ENCODE data around the gene MAPKAP1.
A peak's percentile ranks its signal among the peaks of the same experiment; 100 is the strongest.

MAPKAP1 gene

GRCh38 chr9:125522328-125522725 is 184.7 kb downstream of the MAPKAP1 start:
- TF ChIP-seq CTCF (IDR thresholded peaks at IDR 0.05; ENCODE audit: insufficient read depth, low read depth, low read length, missing control alignments): no peak
- no peak overlapping the region for H3K4me3 ChIP-seq (ENCODE audit: low read length)
- peak; percentile 71 for DNase-seq (ENCODE audit: low read depth)

- H3K4me3 ChIP-seq (ENCODE audit: low read length): no peak overlapping the region
- peak; percentile 94 for DNase-seq (ENCODE audit: low read depth)
- no peak for TF ChIP-seq CTCF (IDR thresholded peaks at IDR 0.05; ENCODE audit: insufficient read depth, low read depth, low read length, missing control alignments)
These were observed 185.3 kb downstream of the MAPKAP1 start for GRCh38 chr9:125521462-125522327.

DNA sequence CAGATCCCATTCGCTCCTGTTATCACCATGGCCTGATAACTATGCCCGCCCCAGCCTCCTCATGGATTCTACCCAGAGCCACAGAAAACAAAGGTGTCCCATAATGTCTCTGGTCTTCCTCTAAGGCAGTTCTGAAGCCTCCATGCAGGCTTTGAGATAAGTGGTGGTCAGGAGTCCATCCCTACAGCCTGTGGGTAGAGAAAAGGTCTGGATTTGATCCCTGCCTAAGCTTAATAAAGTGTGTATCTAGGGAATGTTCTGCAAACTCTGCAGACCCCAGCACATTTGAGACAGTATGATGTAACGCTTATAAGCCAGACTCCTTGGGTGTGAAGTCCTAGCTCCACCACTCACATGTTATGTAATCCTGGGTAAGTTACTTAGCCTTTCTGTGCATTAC is 187.3 kb downstream of the MAPKAP1 start:
- no peak overlapping the region for H3K4me3 ChIP-seq (ENCODE audit: low read length)
- no peak for DNase-seq (ENCODE audit: low read depth)
- TF ChIP-seq CTCF (IDR thresholded peaks at IDR 0.05; ENCODE audit: insufficient read depth, low read depth, low read length, missing control alignments): no peak

- H3K4me3 ChIP-seq (ENCODE audit: low read length): no peak overlapping the region
- DNase-seq (ENCODE audit: low read depth): no peak
- TF ChIP-seq CTCF (IDR thresholded peaks at IDR 0.05; ENCODE audit: insufficient read depth, low read depth, low read length, missing control alignments): no peak
These were observed 189.4 kb downstream of the MAPKAP1 start for GRCh38 chr9:125517577-125517976.

- no peak for TF ChIP-seq CTCF (IDR thresholded peaks at IDR 0.05; ENCODE audit: insufficient read depth, low read depth, low read length, missing control alignments)
- H3K4me3 ChIP-seq (ENCODE audit: low read length): no peak overlapping the region
- DNase-seq (ENCODE audit: low read depth): no peak
These were observed 190.7 kb downstream of the MAPKAP1 start for GRCh38 chr9:125515983-125516940.

GRCh38 chr9:125515281-125515680 is 191.7 kb downstream of the MAPKAP1 start:
- no peak for TF ChIP-seq CTCF (IDR thresholded peaks at IDR 0.05; ENCODE audit: insufficient read depth, low read depth, low read length, missing control alignments)

More at GRCh38 chr9:125515281-125515680, 191.7 kb downstream of the MAPKAP1 start:
- DNase-seq (ENCODE audit: low read depth): no peak
- H3K4me3 ChIP-seq (ENCODE audit: low read length): no peak overlapping the region
